Transverse colon (tissue), 4 donors: ENCODE results near the gene TXNIP. TPM values are rescaled to one million over a fixed set of nuclear protein-coding genes. Genes with fewer than 3 reads are reported as not detected.

Source experiments
- DNase-seq: peaks from one replicate; pipeline ENCODE4 v3.0.0-alpha.2; 2019
- H3K27ac ChIP-seq, 4 donors: fragments of 200-600 bp; sonication (generic); 2 replicates each; pipeline ENCODE4 v1.5.1; 2016 to 2018; ENCODE audit warnings: inconsistent platforms in 4 of 4
- H3K27me3 ChIP-seq: fragments of 200-600 bp; sonication (generic); 2 replicates; pipeline ENCODE4 v1.5.1; 2017; ENCODE audit warnings: inconsistent platforms
- H3K36me3 ChIP-seq, 4 donors: fragments of 200-600 bp; sonication (generic); 2 replicates each; pipeline ENCODE4 v1.5.1; 2017 to 2019; ENCODE audit warnings: inconsistent platforms in 4 of 4
- H3K4me1 ChIP-seq, 4 donors: fragments of 200-600 bp; sonication (generic); 2 replicates each; pipeline ENCODE4 v1.5.1; 2017 to 2020; ENCODE audit warnings: inconsistent platforms in 4 of 4
- H3K4me3 ChIP-seq, 4 donors: fragments of 200-600 bp; sonication (generic); 1 replicate in 1 of 4; 2 replicates in 3 of 4; pipeline versions ENCODE4 v1.5.1 to v1.6.1; 2017 to 2019; ENCODE audit warnings: inconsistent platforms in 4 of 4
- H3K9me3 ChIP-seq, 2 donors: fragments of 200-600 bp; sonication (generic); 2 replicates each; pipeline ENCODE4 v1.5.1; 2017 to 2019; ENCODE audit warnings: inconsistent platforms in 2 of 2
- EP300 ChIP-seq: sonication (generic); formaldehyde crosslinking; IDR thresholded peaks from one replicate; pipeline ENCODE4 v1.6.1; 2017; ENCODE audit warnings: antibody characterized with exemption, low read depth
- POLR2A ChIP-seq: fragments of 450-650 bp; IDR thresholded peaks from one replicate; pipeline ENCODE4 v1.6.1; 2016; ENCODE audit warnings: antibody characterized with exemption, mild to moderate bottlenecking, moderate library complexity
- POLR2AphosphoS5 ChIP-seq, 3 donors: sonication (generic); formaldehyde crosslinking; IDR thresholded peaks; one replicate each; pipeline ENCODE4 v1.6.1; 2016; ENCODE audit warnings: antibody characterized with exemption in 3 of 3
- WGBS, 2 donors: methylation state at CpG; one replicate each; pipeline ENCODE4 v1.1.5; 2018; ENCODE audit warnings: low coverage in 1 of 2; 5-methylcytosine and 5-hydroxymethylcytosine counted together
- in situ Hi-C, 4 donors: fragments of 200-750 bp; cut with MboI; loops; one replicate each; pipeline versions ENCODE4 v1.15.0 to v1.15.1; 2017; ENCODE audit warnings: low sequenced_read_pairs in 3 of 4, low pct_ligation_motif_present in 1 of 4, low pct_unique_long_range_greater_than_20kb in 1 of 4
- intact Hi-C: fragments of 100-400 bp; cut with DNase I; formaldehyde crosslinking; loops from one replicate; pipeline ENCODE4 v1.15.1; 2023; ENCODE audit warnings: low total_unique reads
- total RNA-seq, 4 donors: library from RNA; depleted of rRNA; stranded (reverse); fragments of >200 nt; gene quantifications; one replicate each; pipeline ENCODE4 v1.1.0, GENCODE V29; 2016
- TF ChIP-seq, protein P1 (sequence below), 5 experiments: fragments of 200-600 bp in 3 of 5; fragments of 450-650 bp in 2 of 5; sonication (generic) in 3 of 5; IDR thresholded peaks; 1 replicate in 2 of 5; 2 replicates in 3 of 5; pipeline ENCODE4 v1.5.1; 2016 to 2017; ENCODE audit warnings: antibody characterized with exemption in 5 of 5, inconsistent platforms in 3 of 5, mild to moderate bottlenecking in 2 of 5, moderate library complexity in 1 of 5

TXNIP gene
- total RNA-seq, 4 donors from 2014 or later = 296 to 2,602 (median 982) TPM

DNA sequence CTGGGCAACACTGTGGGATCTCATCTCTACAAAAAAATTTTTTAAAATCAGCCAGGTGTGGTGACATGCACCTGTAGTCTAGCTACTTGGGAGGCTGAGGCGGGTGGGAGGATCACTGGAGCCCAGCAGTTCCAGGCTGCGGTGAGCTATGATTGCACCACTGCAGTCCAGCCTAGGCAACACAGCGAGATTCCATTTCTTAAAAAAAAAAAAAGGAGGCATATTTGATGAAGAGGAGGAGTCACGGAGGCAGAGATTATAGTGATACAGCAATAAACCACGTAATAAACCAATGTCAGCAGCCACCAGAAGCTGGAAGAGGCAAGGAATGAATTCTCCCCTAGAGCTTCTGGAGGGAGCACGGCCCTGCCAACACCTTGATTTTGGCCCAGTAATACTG, 42.5 kb downstream of the TXNIP start:
- 51 to 63% methylated on average over 2 to 6 of the region's 6 CpGs for WGBS, 2 donors
- intact Hi-C loops = no loop called here
- DNase-seq = no peak
- H3K27ac ChIP-seq = no peak overlapping the region
- peaks cover 12 to 49% (median 32%) of the 10 kb centered on the region in 4 donors for H3K4me1 ChIP-seq
- in situ Hi-C loops = no loop called here
- TF ChIP-seq, protein P1, sequence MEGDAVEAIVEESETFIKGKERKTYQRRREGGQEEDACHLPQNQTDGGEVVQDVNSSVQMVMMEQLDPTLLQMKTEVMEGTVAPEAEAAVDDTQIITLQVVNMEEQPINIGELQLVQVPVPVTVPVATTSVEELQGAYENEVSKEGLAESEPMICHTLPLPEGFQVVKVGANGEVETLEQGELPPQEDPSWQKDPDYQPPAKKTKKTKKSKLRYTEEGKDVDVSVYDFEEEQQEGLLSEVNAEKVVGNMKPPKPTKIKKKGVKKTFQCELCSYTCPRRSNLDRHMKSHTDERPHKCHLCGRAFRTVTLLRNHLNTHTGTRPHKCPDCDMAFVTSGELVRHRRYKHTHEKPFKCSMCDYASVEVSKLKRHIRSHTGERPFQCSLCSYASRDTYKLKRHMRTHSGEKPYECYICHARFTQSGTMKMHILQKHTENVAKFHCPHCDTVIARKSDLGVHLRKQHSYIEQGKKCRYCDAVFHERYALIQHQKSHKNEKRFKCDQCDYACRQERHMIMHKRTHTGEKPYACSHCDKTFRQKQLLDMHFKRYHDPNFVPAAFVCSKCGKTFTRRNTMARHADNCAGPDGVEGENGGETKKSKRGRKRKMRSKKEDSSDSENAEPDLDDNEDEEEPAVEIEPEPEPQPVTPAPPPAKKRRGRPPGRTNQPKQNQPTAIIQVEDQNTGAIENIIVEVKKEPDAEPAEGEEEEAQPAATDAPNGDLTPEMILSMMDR (IDR thresholded peaks at IDR 0.05) = no peak
- TF ChIP-seq EP300 (no peak), POLR2A (no peak), POLR2AphosphoS5 (IDR thresholded peaks at IDR 0.05) (no peak)
- peaks cover under 1% of the 10 kb centered on the region for H3K27me3 ChIP-seq
- H3K36me3 ChIP-seq = no peaks in the 10 kb centered on the region
- H3K9me3 ChIP-seq = no peaks in the 10 kb centered on the region
- no peak overlapping the region for H3K4me3 ChIP-seq

GRCh38 chr1:145952903-145953302, 43.5 kb downstream of the TXNIP start:
- no peak for DNase-seq
- TF ChIP-seq EP300 = no peak
- intact Hi-C loops (no loop called here), in situ Hi-C loops (no loop called here)
- 100% methylated on average over 3 of the region's 3 CpGs for WGBS, 2 donors
- Histone ChIP-seq H3K27ac (no peak overlapping the region), H3K36me3 (no peaks in the 10 kb centered on the region), H3K9me3 (no peaks in the 10 kb centered on the region), H3K4me3 (no peak overlapping the region), H3K4me1 (peaks cover 7 to 42% (median 26%) of the 10 kb centered on the region in 4 donors), H3K27me3 (no peaks in the 10 kb centered on the region)

- Histone ChIP-seq H3K4me3 (no peak overlapping the region), H3K9me3 (no peaks in the 10 kb centered on the region), H3K4me1 (peaks cover 7 to 34% (median 24%) of the 10 kb centered on the region in 4 donors), H3K27me3 (no peaks in the 10 kb centered on the region), H3K36me3 (no peaks in the 10 kb centered on the region), H3K27ac (no peak overlapping the region)
- in situ Hi-C loops = no loop called here
- DNase-seq = no peak
- 94% methylated on average over 1 of the region's 1 CpG; no CpG with 5 or more reads in 1 of the 2 donors for WGBS, 2 donors
- TF ChIP-seq POLR2AphosphoS5 (IDR thresholded peaks at IDR 0.05) (no peak), EP300 (no peak), POLR2A (no peak)
- TF ChIP-seq, protein P1 (IDR thresholded peaks at IDR 0.05) = no peak
- intact Hi-C loops = no loop called here
These were observed 44.9 kb downstream of the TXNIP start for GRCh38 chr1:145951526-145951925.

GRCh38 chr1:145949219-145949618, 47.2 kb downstream of the TXNIP start:
- in situ Hi-C loops (no loop called here), intact Hi-C loops (no loop called here)
- TF ChIP-seq POLR2A = no peak
- TF ChIP-seq EP300 = no peak
- TF ChIP-seq POLR2AphosphoS5 (IDR thresholded peaks at IDR 0.05) = no peak
- TF ChIP-seq, protein P1 (IDR thresholded peaks at IDR 0.05) = no peak
- H3K27me3 ChIP-seq = no peaks in the 10 kb centered on the region
- H3K36me3 ChIP-seq = no peaks in the 10 kb centered on the region
- WGBS, 2 donors = 91 to 94% methylated on average over 4 of the region's 4 CpGs
- no peak overlapping the region for H3K4me3 ChIP-seq
- no peaks in the 10 kb centered on the region for H3K9me3 ChIP-seq
- peaks cover 0 to 11% (median 6%) of the 10 kb centered on the region in 4 donors for H3K4me1 ChIP-seq
- no peak for DNase-seq
- H3K27ac ChIP-seq = no peak overlapping the region

DNA sequence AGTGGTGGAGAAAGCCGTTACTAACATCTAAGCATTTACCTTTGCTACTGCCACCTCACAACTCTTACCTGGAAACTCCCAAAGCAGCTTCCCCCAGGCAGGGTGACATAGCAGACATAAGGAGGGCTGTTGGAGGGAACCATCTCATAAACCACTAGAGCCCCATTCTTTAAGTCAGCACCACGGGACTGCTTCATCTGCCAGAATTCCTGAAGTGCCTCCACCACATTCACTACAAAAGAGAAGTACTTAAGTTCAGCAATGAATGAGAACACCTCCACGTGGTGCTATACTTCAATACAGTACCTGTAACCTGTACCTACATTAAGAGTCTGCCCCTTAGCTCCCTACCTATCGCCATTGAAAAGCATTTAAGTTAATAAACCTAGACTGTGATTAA, 48.8 kb downstream of the TXNIP start:
- 68 to 92% methylated on average over 3 to 4 of the region's 4 CpGs for WGBS, 2 donors
- H3K27ac ChIP-seq = no peak overlapping the region
- no peak for DNase-seq
- peaks cover 0 to 4% (median 2%) of the 10 kb centered on the region in 4 donors for H3K4me1 ChIP-seq
- intact Hi-C loops (no loop called here), in situ Hi-C loops (no loop called here)
- H3K9me3 ChIP-seq = no peaks in the 10 kb centered on the region
- H3K4me3 ChIP-seq = no peak overlapping the region
- H3K27me3 ChIP-seq = no peaks in the 10 kb centered on the region
- H3K36me3 ChIP-seq = peaks cover 0 to 4% (median 0%) of the 10 kb centered on the region in 4 donors
- TF ChIP-seq EP300 = no peak
